CD14-positive monocyte (primary cell): Measurements from ENCODE around the gene GLP1R. TPM values are rescaled to one million over a fixed set of nuclear protein-coding genes. Genes with fewer than 3 reads are reported as not detected.

ENCODE experiments used
- DNase-seq, 3 donors: peaks; one replicate each; pipeline ENCODE4 v3.0.0-alpha.2; 2011 to 2022
- H2AFZ ChIP-seq: 2 replicates; pipeline ENCODE4 v1.6.0; 2012; ENCODE audit warnings: mild to moderate bottlenecking, low read depth, low read length, inconsistent platforms; ENCODE audit not compliant: insufficient read depth, poor library complexity, severe bottlenecking
- H3K27ac ChIP-seq, 2 donors: 1 replicate in 1 of 2; 2 replicates in 1 of 2; pipeline ENCODE4 v1.5.1; 2012 to 2013; ENCODE audit warnings: low read length in 2 of 2, control low read depth in 1 of 2, inconsistent platforms in 1 of 2, low read depth in 1 of 2, mild to moderate bottlenecking in 1 of 2
- H3K27me3 ChIP-seq, 2 donors: one replicate each; pipeline versions ENCODE4 v1.6.0 to v1.6.1; 2011 to 2013; ENCODE audit warnings: low read length in 2 of 2; ENCODE audit not compliant: control insufficient read depth in 2 of 2, insufficient read depth in 2 of 2
- H3K36me3 ChIP-seq, 2 donors: replicated peaks in 1 of 2; 1 replicate in 1 of 2; 2 replicates in 1 of 2; pipeline versions ENCODE4 v1.5.1 to v1.6.1; 2012 to 2013; ENCODE audit warnings: low read length in 2 of 2, control low read depth in 1 of 2, inconsistent platforms in 1 of 2, mild to moderate bottlenecking in 1 of 2; ENCODE audit not compliant: insufficient read depth in 2 of 2, control insufficient read depth in 1 of 2
- H3K4me1 ChIP-seq, 2 donors: 1 replicate in 1 of 2; 2 replicates in 1 of 2; pipeline versions ENCODE4 v1.5.1 to v1.6.1; 2012 to 2013; ENCODE audit warnings: low read length in 2 of 2, control low read depth in 1 of 2, inconsistent platforms in 1 of 2, mild to moderate bottlenecking in 1 of 2, moderate library complexity in 1 of 2; ENCODE audit not compliant: insufficient read depth in 2 of 2, control insufficient read depth in 1 of 2
- H3K4me2 ChIP-seq: replicated peaks from 2 replicates; pipeline ENCODE3; 2012; ENCODE audit warnings: low read length, moderate library complexity, mild to moderate bottlenecking; ENCODE audit not compliant: poor library complexity, severe bottlenecking; ENCODE audit errors: extremely low read depth
- H3K4me3 ChIP-seq, 3 experiments: fragments of 200-600 bp in 1 of 3; sonication (generic) in 1 of 3; replicated peaks in 1 of 3; 1 replicate in 2 of 3; 2 replicates in 1 of 3; pipeline ENCODE4 v1.5.1; 2011 to 2013; ENCODE audit warnings: low read length in 3 of 3, mild to moderate bottlenecking in 3 of 3, control low read depth in 2 of 3, low read depth in 2 of 3, inconsistent platforms in 1 of 3, moderate library complexity in 1 of 3
- H3K79me2 ChIP-seq: 2 replicates; pipeline ENCODE4 v1.6.0; 2012; ENCODE audit warnings: mild to moderate bottlenecking, control low read depth, inconsistent platforms, low read length, moderate library complexity; ENCODE audit not compliant: insufficient read depth
- H3K9ac ChIP-seq: 2 replicates; pipeline ENCODE4 v1.6.0; 2017; ENCODE audit warnings: low read length, mild to moderate bottlenecking; ENCODE audit not compliant: insufficient read depth, poor library complexity, severe bottlenecking
- H3K9me3 ChIP-seq, 2 donors: replicated peaks in 1 of 2; 1 replicate in 1 of 2; 2 replicates in 1 of 2; pipeline versions ENCODE4 v1.5.1 to v1.6.1; 2012 to 2013; ENCODE audit warnings: low read length in 2 of 2, control low read depth in 1 of 2; ENCODE audit not compliant: control insufficient read depth in 1 of 2, insufficient read depth in 1 of 2
- H4K20me1 ChIP-seq: 2 replicates; pipeline ENCODE4 v1.6.0; 2012; ENCODE audit warnings: mild to moderate bottlenecking, low read length, control low read depth, moderate library complexity; ENCODE audit not compliant: insufficient read depth
- H3K27ac Mint-ChIP-seq, 7 donors: one replicate each; pipeline ENCODE4 v1.8.0; 2020; ENCODE audit warnings: mild to moderate bottlenecking in 7 of 7, mixed read lengths in 7 of 7, moderate library complexity in 6 of 7, inconsistent platforms in 2 of 7
- H3K27me3 Mint-ChIP-seq, 3 donors: one replicate each; pipeline ENCODE4 v1.8.0; 2021 to 2022; ENCODE audit warnings: low read depth in 3 of 3, mild to moderate bottlenecking in 3 of 3, mixed read lengths in 3 of 3, moderate library complexity in 3 of 3, inconsistent platforms in 1 of 3
- H3K36me3 Mint-ChIP-seq, 2 donors: one replicate each; pipeline ENCODE4 v1.8.0; 2020; ENCODE audit warnings: mixed read lengths in 2 of 2, inconsistent platforms in 1 of 2, mild to moderate bottlenecking in 1 of 2
- H3K4me1 Mint-ChIP-seq: one replicate; pipeline ENCODE4 v1.8.0; 2020; ENCODE audit warnings: mild to moderate bottlenecking, mixed read lengths
- H3K4me3 Mint-ChIP-seq, 2 donors: one replicate each; pipeline ENCODE4 v1.8.0; 2020; ENCODE audit warnings: mild to moderate bottlenecking in 2 of 2, mixed read lengths in 2 of 2, moderate library complexity in 1 of 2
- H3K9me3 Mint-ChIP-seq, 7 donors: one replicate each; pipeline ENCODE4 v1.8.0; 2020 to 2022; ENCODE audit warnings: mixed read lengths in 7 of 7, mild to moderate bottlenecking in 6 of 7, moderate library complexity in 6 of 7, inconsistent platforms in 2 of 7
- WGBS: methylation state at CpG from one replicate; pipeline ENCODE4 v1.1.5; 2013; ENCODE audit warnings: missing lambda C conversion rate; ENCODE audit not compliant: insufficient coverage; 5-methylcytosine and 5-hydroxymethylcytosine counted together
- intact Hi-C, 2 donors: fragments of 100-400 bp; cut with micrococcal nuclease; formaldehyde crosslinking; loops; one replicate each; pipeline versions ENCODE4 v1.15.0 to v1.15.1; 2023
- polyA plus RNA-seq, 3 donors: library from polyadenylated mRNA; depleted of rRNA in 1 of 3; unstranded in 2 of 3; stranded (reverse) in 1 of 3; fragments of 300-500 nt in 2 of 3; fragments of >200 nt in 1 of 3; fragmentation: Illumina TruSeq in 2 of 3; gene quantifications; 1 replicate in 2 of 3; 2 replicates in 1 of 3; pipeline ENCODE4 v1.2.3, GENCODE V29; 2012 to 2021
- TF ChIP-seq, protein P1 (sequence below): fragments of 200-600 bp; IDR thresholded peaks from one replicate; pipeline ENCODE4 v1.8.0; 2022; ENCODE audit warnings: antibody characterized with exemption, mild to moderate bottlenecking

The GLP1R gene
- polyA plus RNA-seq, 3 donors, result not detected

DNA sequence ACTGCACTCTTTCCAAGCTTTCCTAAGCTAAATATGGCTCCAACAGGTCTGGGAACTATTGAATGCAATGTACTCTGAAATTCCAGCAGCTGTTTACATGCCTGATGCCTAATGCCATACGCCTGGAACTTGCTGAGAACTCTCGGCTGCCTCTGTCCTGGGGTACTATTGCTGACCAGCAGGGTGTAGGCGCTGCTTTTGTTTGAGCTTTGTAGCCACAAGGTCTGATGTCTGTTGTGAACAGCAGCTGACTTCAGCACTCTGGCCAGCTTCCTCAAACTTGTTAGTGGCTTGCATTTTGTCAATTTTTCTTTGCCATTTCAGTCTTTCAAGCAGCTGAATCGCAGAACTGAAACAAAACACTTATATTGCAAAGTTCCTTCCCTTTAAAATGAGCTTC lies 39.8 kb downstream of the GLP1R start:
- Mint-ChIP-seq H3K27ac (no peak overlapping the region), H3K4me1 (peaks cover 2% of the 10 kb centered on the region), H3K36me3 (peaks cover 0 to 2% of the 10 kb centered on the region in 2 donors), H3K4me3 (no peak overlapping the region), H3K27me3 (peaks cover 29 to 61% (median 32%) of the 10 kb centered on the region in 3 donors), H3K9me3 (no peaks in the 10 kb centered on the region)
- peaks cover 19 to 24% of the 10 kb centered on the region in 2 donors for H3K27me3 ChIP-seq
- no peak overlapping the region for H2AFZ ChIP-seq
- H3K36me3 ChIP-seq, result no peaks in the 10 kb centered on the region
- TF ChIP-seq, protein P1, sequence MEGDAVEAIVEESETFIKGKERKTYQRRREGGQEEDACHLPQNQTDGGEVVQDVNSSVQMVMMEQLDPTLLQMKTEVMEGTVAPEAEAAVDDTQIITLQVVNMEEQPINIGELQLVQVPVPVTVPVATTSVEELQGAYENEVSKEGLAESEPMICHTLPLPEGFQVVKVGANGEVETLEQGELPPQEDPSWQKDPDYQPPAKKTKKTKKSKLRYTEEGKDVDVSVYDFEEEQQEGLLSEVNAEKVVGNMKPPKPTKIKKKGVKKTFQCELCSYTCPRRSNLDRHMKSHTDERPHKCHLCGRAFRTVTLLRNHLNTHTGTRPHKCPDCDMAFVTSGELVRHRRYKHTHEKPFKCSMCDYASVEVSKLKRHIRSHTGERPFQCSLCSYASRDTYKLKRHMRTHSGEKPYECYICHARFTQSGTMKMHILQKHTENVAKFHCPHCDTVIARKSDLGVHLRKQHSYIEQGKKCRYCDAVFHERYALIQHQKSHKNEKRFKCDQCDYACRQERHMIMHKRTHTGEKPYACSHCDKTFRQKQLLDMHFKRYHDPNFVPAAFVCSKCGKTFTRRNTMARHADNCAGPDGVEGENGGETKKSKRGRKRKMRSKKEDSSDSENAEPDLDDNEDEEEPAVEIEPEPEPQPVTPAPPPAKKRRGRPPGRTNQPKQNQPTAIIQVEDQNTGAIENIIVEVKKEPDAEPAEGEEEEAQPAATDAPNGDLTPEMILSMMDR, result no peak
- WGBS, result 10% methylated on average over 3 of the region's 4 CpGs
- no peak overlapping the region for H3K27ac ChIP-seq
- no peaks in the 10 kb centered on the region for H3K79me2 ChIP-seq
- no peaks in the 10 kb centered on the region for H4K20me1 ChIP-seq
- no peaks in the 10 kb centered on the region for H3K9me3 ChIP-seq
- no peak overlapping the region for H3K4me2 ChIP-seq
- no peak overlapping the region for H3K9ac ChIP-seq
- H3K4me1 ChIP-seq, result no peaks in the 10 kb centered on the region
- no peak overlapping the region for H3K4me3 ChIP-seq
- intact Hi-C loops, result no loop called here
- peak in 1 of 3 donors; percentile 2 for DNase-seq

- Histone ChIP-seq H3K4me1 (no peaks in the 10 kb centered on the region), H3K4me2 (no peak overlapping the region), H3K9ac (no peak overlapping the region), H2AFZ (no peak overlapping the region), H3K4me3 (no peak overlapping the region), H3K36me3 (no peaks in the 10 kb centered on the region), H4K20me1 (no peaks in the 10 kb centered on the region), H3K27ac (no peak overlapping the region), H3K9me3 (no peaks in the 10 kb centered on the region), H3K79me2 (no peaks in the 10 kb centered on the region), H3K27me3 (peaks cover 19 to 24% of the 10 kb centered on the region in 2 donors)
- Mint-ChIP-seq H3K9me3 (no peaks in the 10 kb centered on the region), H3K36me3 (peaks cover 0 to 2% of the 10 kb centered on the region in 2 donors), H3K4me1 (peaks cover 2% of the 10 kb centered on the region), H3K27ac (no peak overlapping the region), H3K27me3 (peaks cover 33 to 62% (median 35%) of the 10 kb centered on the region in 3 donors), H3K4me3 (no peak overlapping the region)
- intact Hi-C loops, result no loop called here
- WGBS, result 0% methylated on average over 1 of the region's 4 CpGs
- no peak for DNase-seq
- TF ChIP-seq, protein P1, result no peak
Measured at GRCh38 chr6:39090036-39090435, 41.5 kb downstream of the GLP1R start.
